ENCODE results near the gene FKBP1A.

GRCh38 chr20:1373036-1373435 is 19.8 kb downstream of the FKBP1A start:
- TF ChIP-seq SIN3A (IDR thresholded peaks at IDR 0.05; ENCODE audit: borderline replicate concordance, low read depth, low read length) (no peak), CTCF (IDR thresholded peaks at IDR 0.05) (no peak), RCOR1 (IDR thresholded peaks at IDR 0.05; ENCODE audit: low read length) (no peak), TAF1 (IDR thresholded peaks at IDR 0.05; ENCODE audit: borderline replicate concordance, low read depth, low read length) (no peak), POLR2AphosphoS5 (IDR thresholded peaks at IDR 0.05; ENCODE audit: low read depth, low read length) (no peak)

All from SK-N-SH (cell line).